GM21526 (cell line): ENCODE data around the gene SMPD3.
"Not testable (repeated sequence)": the region's sequence is repeated elsewhere in the genome, so short reads cannot be mapped to it uniquely, and the experiment has no call there.

ENCODE experiments used
- ATAC-seq: cut with Tn5 transposase; IDR thresholded peaks from one replicate; pipeline ENCODE4 v1.9.1; 2021; ENCODE audit warnings: moderate library complexity; ENCODE audit not compliant: unreplicated experiment, low FRiP score

The SMPD3 gene

GRCh38 chr16:68448360-68448970 is at the start of gene SMPD3:
Gene SMPD3 (minus strand): TSS chr16:68448508. CDS start chr16:68372181, 76,327 bp downstream.
- peak; percentile 89 for ATAC-seq

- no peak for ATAC-seq
Measured at GRCh38 chr16:68496689-68497088, 48.4 kb upstream of the SMPD3 start.

- not testable (repeated sequence) for ATAC-seq
Measured at GRCh38 chr16:68494261-68494660, 46.0 kb upstream of the SMPD3 start.

GRCh38 chr16:68493412-68494070 is 45.2 kb upstream of the SMPD3 start:
- ATAC-seq = no peak

GRCh38 chr16:68492543-68493411 is 44.5 kb upstream of the SMPD3 start:
- ATAC-seq = no peak

- no peak for ATAC-seq
Measured at GRCh38 chr16:68492151-68492542, 43.8 kb upstream of the SMPD3 start.

GRCh38 chr16:68491576-68491950 is 43.3 kb upstream of the SMPD3 start:
- no peak for ATAC-seq

- ATAC-seq = no peak
Measured at GRCh38 chr16:68490829-68491575, 42.7 kb upstream of the SMPD3 start.

GRCh38 chr16:68490358-68490757 is 42.0 kb upstream of the SMPD3 start:
- ATAC-seq = no peak

GRCh38 chr16:68488554-68488953 is 40.2 kb upstream of the SMPD3 start:
- no peak for ATAC-seq

- no peak for ATAC-seq
Measured at GRCh38 chr16:68487669-68488068, 39.4 kb upstream of the SMPD3 start.

- no peak for ATAC-seq
Measured at GRCh38 chr16:68487203-68487514, 38.9 kb upstream of the SMPD3 start.

- ATAC-seq = no peak
Measured at GRCh38 chr16:68486502-68487202, 38.3 kb upstream of the SMPD3 start.

- ATAC-seq = no peak
Measured at GRCh38 chr16:68481636-68482035, 33.3 kb upstream of the SMPD3 start.

- no peak for ATAC-seq
Measured at GRCh38 chr16:68480084-68480995, 32.0 kb upstream of the SMPD3 start.

- ATAC-seq = no peak
Measured at GRCh38 chr16:68479271-68479670, 31.0 kb upstream of the SMPD3 start.

- ATAC-seq = no peak
Measured at GRCh38 chr16:68478526-68479250, 30.4 kb upstream of the SMPD3 start.

GRCh38 chr16:68475071-68475470 is 26.8 kb upstream of the SMPD3 start:
- no peak for ATAC-seq
